K562 (cell line): Measurements from ENCODE around the gene CBL. TPM values are rescaled to one million over a fixed set of nuclear protein-coding genes. Genes with fewer than 3 reads are reported as not detected.
A peak's percentile ranks its signal among the peaks of the same experiment; 100 is the strongest.

Source experiments
- ATAC-seq: fragments of 200-7000 bp; cut with Tn5 transposase; 3 replicates; pipeline ENCODE4 v1.9.1; 2020; ENCODE audit warnings: moderate library complexity
- BruUV-seq: library from RNA; stranded (reverse); fragments of 400-500 nt; replicated peaks from 2 replicates; lab custom pipeline; 2021; lab: Mats Ljungman, UMichigan
- CTCF ChIA-PET: fragments of 300-600 bp; formaldehyde crosslinking; extraction: SDS; loops from one replicate; lab custom pipeline; 2021; ENCODE audit warnings: low intra/inter-chr PET ratio; lab: Yijun Ruan, JAX
- POLR2A ChIA-PET: fragments of 300-600, 350-650 bp; sonication (Branson Sonifier 250); formaldehyde crosslinking; extraction: SDS; loops from one replicate; lab custom pipeline; 2021; ENCODE audit warnings: antibody characterized with exemption, inconsistent platforms; lab: Yijun Ruan, JAX
- DNase-seq, 4 experiments: peaks; one replicate each; pipeline versions ENCODE4 v3.0.0 to v3.0.0-alpha.2; 2011 to 2018; ENCODE audit warnings: low spot score in 3 of 4, mixed read lengths in 3 of 4; ENCODE audit errors: extremely low read depth in 1 of 4
- FAIRE-seq: peaks from 2 replicates; lab custom pipeline; 2011; peaks lifted over from hg19 to GRCh38; lab: Jason Lieb, UNC
- H2AFZ ChIP-seq: 2 replicates; pipeline ENCODE4 v1.6.0; 2011; ENCODE audit warnings: low read depth, low read length, control low read depth, inconsistent platforms
- H3K27ac ChIP-seq: fragments of 200-600 bp; 3 replicates; pipeline ENCODE4 v1.8.0; 2011; ENCODE audit warnings: low read depth, mild to moderate bottlenecking, control low read depth, inconsistent platforms, low read length, moderate library complexity, mixed read lengths; ENCODE audit errors: extremely low read depth
- H3K27me3 ChIP-seq, 2 experiments: fragments of 300-600 bp in 1 of 2; 2 replicates in 1 of 2; 3 replicates in 1 of 2; pipeline versions ENCODE4 v1.6.0 to v1.8.0; 2011; ENCODE audit warnings: inconsistent platforms in 2 of 2, low read length in 2 of 2, mild to moderate bottlenecking in 1 of 2, mixed read lengths in 1 of 2, moderate library complexity in 1 of 2; ENCODE audit not compliant: control insufficient read depth in 2 of 2, insufficient read depth in 2 of 2
- H3K36me3 ChIP-seq: fragments of 300-600 bp; 3 replicates; pipeline ENCODE4 v1.8.0; 2011; ENCODE audit warnings: mild to moderate bottlenecking, low read length, inconsistent platforms; ENCODE audit not compliant: control insufficient read depth, insufficient read depth
- H3K4me1 ChIP-seq, 2 experiments: fragments of 200-600 bp in 1 of 2; replicated peaks in 1 of 2; 2 replicates in 1 of 2; 3 replicates in 1 of 2; pipeline versions ENCODE4 v1.5.1 to v1.8.0; 2011; ENCODE audit warnings: inconsistent platforms in 2 of 2, low read length in 2 of 2, mild to moderate bottlenecking in 1 of 2, mixed read lengths in 1 of 2, moderate library complexity in 1 of 2; ENCODE audit not compliant: control insufficient read depth in 2 of 2, insufficient read depth in 2 of 2
- H3K4me2 ChIP-seq: 2 replicates; pipeline ENCODE4 v1.6.1; 2011; ENCODE audit warnings: low read length, control low read depth, inconsistent platforms, mixed read lengths; ENCODE audit not compliant: insufficient read depth
- H3K4me3 ChIP-seq: fragments of 200-600 bp; sonication (generic), shearing (Covaris generic); 2 replicates; pipeline ENCODE4 v1.5.1; 2016; ENCODE audit warnings: control low read depth, inconsistent platforms
- H3K79me2 ChIP-seq: fragments of 200-600 bp; 3 replicates; pipeline ENCODE4 v1.8.0; 2011; ENCODE audit warnings: low read length, inconsistent platforms; ENCODE audit not compliant: control insufficient read depth, insufficient read depth
- H3K9ac ChIP-seq, 2 experiments: 2 replicates each; pipeline versions ENCODE4 v1.6.0 to v1.6.1; 2011; ENCODE audit warnings: low read depth in 2 of 2, low read length in 2 of 2, control low read depth in 1 of 2, inconsistent platforms in 1 of 2, mild to moderate bottlenecking in 1 of 2, mixed read lengths in 1 of 2; ENCODE audit not compliant: insufficient read depth in 1 of 2
- H3K9me1 ChIP-seq: one replicate; pipeline ENCODE4 v1.6.0; 2011; ENCODE audit warnings: inconsistent platforms, mild to moderate bottlenecking, low read length, moderate library complexity; ENCODE audit not compliant: control insufficient read depth, insufficient read depth
- H3K9me3 ChIP-seq: replicated peaks from 2 replicates; pipeline ENCODE4 v1.5.1; 2011; ENCODE audit warnings: low read depth, low read length, inconsistent platforms; ENCODE audit not compliant: control insufficient read depth, insufficient read depth
- H4K20me1 ChIP-seq: replicated peaks from 2 replicates; pipeline ENCODE4 v1.6.1; 2011; ENCODE audit warnings: low read length, inconsistent platforms, mixed read lengths; ENCODE audit not compliant: control insufficient read depth, insufficient read depth
- CLOCK ChIP-seq: fragments of 250-450 bp; sonication (Bioruptor Pico); IDR thresholded peaks from 2 replicates; pipeline ENCODE4 v1.4.0; 2020; ENCODE audit warnings: mild to moderate bottlenecking, moderate library complexity, borderline replicate concordance
- DPF2 ChIP-seq: fragments of 450-650 bp; IDR thresholded peaks from 2 replicates; pipeline ENCODE4 v1.6.1; 2016
- E4F1 ChIP-seq: fragments of 250-450 bp; sonication (Bioruptor Pico); IDR thresholded peaks from 2 replicates; pipeline ENCODE4 v1.5.0; 2021; ENCODE audit warnings: mild to moderate bottlenecking, borderline replicate concordance
- GATAD2A ChIP-seq: fragments of 450-650 bp; IDR thresholded peaks from 2 replicates; pipeline ENCODE4 v1.6.1; 2017
- HDAC3 ChIP-seq: fragments of 450-650 bp; IDR thresholded peaks from 2 replicates; pipeline ENCODE4 v1.6.1; 2018; ENCODE audit warnings: borderline replicate concordance, mild to moderate bottlenecking, moderate library complexity; ENCODE audit not compliant: partially characterized antibody
- HDAC8 ChIP-seq: fragments of 450-650 bp; IDR thresholded peaks from 2 replicates; pipeline ENCODE4 v1.6.1; 2016; ENCODE audit warnings: mild to moderate bottlenecking, missing genetic modification characterization, moderate library complexity, missing compliant biosample characterization
- KLF6 ChIP-seq: fragments of 250-450 bp; sonication (Bioruptor Pico); IDR thresholded peaks from 2 replicates; pipeline ENCODE4 v1.4.0; 2020; ENCODE audit warnings: mild to moderate bottlenecking, moderate library complexity, borderline replicate concordance
- POLR2G ChIP-seq: fragments of 200-400 bp; formaldehyde crosslinking; IDR thresholded peaks from 2 replicates; pipeline ENCODE4 v1.6.1; 2017; ENCODE audit warnings: low read depth, mild to moderate bottlenecking, antibody characterized with exemption, low read length, moderate library complexity
- ZBTB5 ChIP-seq: fragments of 450-650 bp; IDR thresholded peaks from 2 replicates; pipeline ENCODE4 v1.6.1; 2017; ENCODE audit warnings: antibody characterized with exemption
- ZC3H4 ChIP-seq: sonication (generic); formaldehyde crosslinking; IDR thresholded peaks from 2 replicates; pipeline ENCODE4 v1.9.0; 2021; ENCODE audit warnings: missing genetic modification reagents, borderline replicate concordance
- ZNF785 ChIP-seq: fragments of 250-450 bp; sonication (Bioruptor Pico); IDR thresholded peaks from 2 replicates; pipeline ENCODE4 v1.4.0; 2020; ENCODE audit warnings: mild to moderate bottlenecking
- ZSCAN29 ChIP-seq: fragments of 450-650 bp; IDR thresholded peaks from 2 replicates; pipeline ENCODE4 v1.6.1; 2017
- ZSCAN32 ChIP-seq: fragments of 450-650 bp; formaldehyde crosslinking; IDR thresholded peaks from 2 replicates; pipeline ENCODE4 v1.4.0; 2020; ENCODE audit warnings: mild to moderate bottlenecking, moderate library complexity
- WGBS: fragments of 100-300 bp; shearing (Covaris generic); methylation state at CpG from one replicate; pipeline ENCODE4 v1.1.6; 2016; ENCODE audit warnings: low coverage, mixed read lengths; ENCODE audit not compliant: insufficient coverage; ENCODE audit errors: missing lambda C conversion rate; 5-methylcytosine and 5-hydroxymethylcytosine counted together
- in situ Hi-C: fragments of 300-500 bp; cut with MboI; formaldehyde crosslinking; loops from 4 replicates; pipeline ENCODE4 v1.15.0; 2018; ENCODE audit warnings: inconsistent platforms, mixed read lengths
- intact Hi-C: fragments of 100-400 bp; cut with micrococcal nuclease; formaldehyde crosslinking; loops from 2 replicates; pipeline ENCODE4 v1.14.2; 2022
- polyA plus RNA-seq, 8 experiments: library from polyadenylated mRNA; depleted of rRNA in 4 of 8; stranded (reverse) in 5 of 8; unstranded in 3 of 8; fragments of >200 nt; fragmentation: Nextera tagmentation in 2 of 8; fragmentation: Illumina TruSeq in 1 of 8; extraction: Ambion mirVana in 2 of 8; extraction: Trizol in 1 of 8; gene quantifications; 2 replicates each; pipeline versions ENCODE4 v1.2.1 to v1.2.3, GENCODE V29; 2011 to 2014; ENCODE audit warnings: inconsistent platforms in 1 of 8, missing spikeins in 1 of 8
- total RNA-seq, 7 experiments: library from RNA; depleted of rRNA in 6 of 7; stranded (reverse); fragments of >200 nt in 6 of 7; fragmentation: Illumina TruSeq in 2 of 7; extraction: Trizol in 2 of 7; gene quantifications; 2 replicates each; pipeline versions ENCODE4 v1.2.1 to v1.2.3, GENCODE V29; 2011 to 2021; ENCODE audit warnings: low replicate concordance in 1 of 7

The CBL gene
- total and polyA plus RNA-seq, 9 of the 15 experiments (the other 6 are each of a cell fraction or from before 2014, with no cell fraction given), result 3.2 to 24.9 (median 9.9) TPM

- FAIRE-seq (no peak), ATAC-seq (no peak), DNase-seq (no peak)
- Histone ChIP-seq H3K79me2 (peaks cover 30% of the 10 kb centered on the region), H3K27me3 (no peaks in the 10 kb centered on the region), H3K9me1 (no peaks in the 10 kb centered on the region), H3K27ac (no peak overlapping the region; the same call in 2 of the 3 replicates), H3K4me2 (peak overlapping the region; percentile 95), H3K9ac (peak overlapping the region; percentile 88 to 97), H3K4me1 (peaks cover 23 to 58% of the 10 kb centered on the region in 2 experiments; a peak in 4 of 5 replicates), H3K36me3 (peaks cover 17% of the 10 kb centered on the region; the same call in 1 of the 3 replicates), H3K4me3 (peak overlapping the region; percentile 61), H4K20me1 (no peaks in the 10 kb centered on the region), H2AFZ (no peak overlapping the region), H3K9me3 (no peaks in the 10 kb centered on the region)
- CTCF ChIA-PET, result interaction anchor here (0.6 kb wide), 1 partner anchor 343 kb away, joined by 3 read pairs; no protein-coding TSS in a partner anchor
- in situ Hi-C loops (no loop called here), intact Hi-C loops (loop anchor here (5.0 kb wide), 1 partner anchor 36 kb away; no protein-coding TSS in a partner anchor)
- POLR2A ChIA-PET, result interaction anchor here (0.6 kb wide), 2 partner anchors 130 to 356 kb away, joined by 4 read pairs; partner anchors contain the start of gene CBL
- 88% methylated on average over 25 of the region's 30 CpGs for WGBS
- no TSS peak for BruUV-seq
- TF ChIP-seq ZBTB5, result no peak
- TF ChIP-seq GATAD2A, result no peak
- TF ChIP-seq HDAC3, result no peak
- TF ChIP-seq CLOCK (CRISPR knock-in tag), result no peak
- no peak for TF ChIP-seq E4F1 (CRISPR knock-in tag)
- TF ChIP-seq ZSCAN32, result no peak
- no peak for TF ChIP-seq ZNF785 (CRISPR knock-in tag)
- no peak for TF ChIP-seq KLF6 (CRISPR knock-in tag)
- no peak for TF ChIP-seq DPF2
- TF ChIP-seq HDAC8, result no peak
- TF ChIP-seq ZSCAN29, result no peak
- peak; percentile 48; the same call in 1 of the 2 replicates for TF ChIP-seq ZC3H4 (CRISPR knock-in tag)
- TF ChIP-seq POLR2G, result peak; percentile 40; the same call in 1 of the 2 replicates
These were observed 129.8 kb downstream of the CBL start for GRCh38 chr11:119335655-119336543.
